Muscle of arm (tissue), 14 donors: Measurements from ENCODE around the gene ISG20L2. TPM values are rescaled to one million over a fixed set of nuclear protein-coding genes. Genes with fewer than 3 reads are reported as not detected.
"Not testable (repeated sequence)": the region's sequence is repeated elsewhere in the genome, so short reads cannot be mapped to it uniquely, and the experiment has no call there.

Experiments
- DNase-seq: peaks from one replicate; pipeline ENCODE4 v3.0.0-alpha.2; 2013
- long read RNA-seq, 11 donors: transcript quantifications; one replicate each; lab custom pipeline, GENCODE V29; 2026
- polyA plus RNA-seq, 12 donors: library from polyadenylated mRNA; unstranded; fragments of 120-200 nt; gene quantifications; one replicate each; pipeline ENCODE4 v1.2.1, GENCODE V29; 2013; ENCODE audit not compliant: insufficient read length in 12 of 12

The ISG20L2 gene, protein sequence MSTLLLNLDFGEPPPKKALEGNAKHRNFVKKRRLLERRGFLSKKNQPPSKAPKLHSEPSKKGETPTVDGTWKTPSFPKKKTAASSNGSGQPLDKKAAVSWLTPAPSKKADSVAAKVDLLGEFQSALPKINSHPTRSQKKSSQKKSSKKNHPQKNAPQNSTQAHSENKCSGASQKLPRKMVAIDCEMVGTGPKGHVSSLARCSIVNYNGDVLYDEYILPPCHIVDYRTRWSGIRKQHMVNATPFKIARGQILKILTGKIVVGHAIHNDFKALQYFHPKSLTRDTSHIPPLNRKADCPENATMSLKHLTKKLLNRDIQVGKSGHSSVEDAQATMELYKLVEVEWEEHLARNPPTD
- 10 to 100 TPM in 11 of 12 donors, not detected in 1; 21.7 to 44.6 (median 27.8) TPM for polyA plus RNA-seq
- long read RNA-seq, donor 1, transcript ISG20L2-201 (3 exons, 3,303 nt): major isoform, 11 of 71 reads
- long read RNA-seq, donor 1, partial matches to known transcripts: 51 of 71 reads
- long read RNA-seq, donor 1, other reads (novel, unspliced or antisense): 0 of 71 reads
- long read RNA-seq, donor 2, transcript ISG20L2-202 (4 exons, 2,310 nt): minor isoform, 5 of 25 reads
- long read RNA-seq, donor 2, transcript ISG20L2-201 (3 exons, 3,303 nt): major isoform, 9 of 25 reads
- long read RNA-seq, donor 2, partial matches to known transcripts: 7 of 25 reads
- long read RNA-seq, donor 2, other reads (novel, unspliced or antisense): 0 of 25 reads
- long read RNA-seq, donor 3, partial matches to known transcripts: 0 of 1 reads
- long read RNA-seq, donor 3, other reads (novel, unspliced or antisense): 0 of 1 reads
- long read RNA-seq, donor 4, partial matches to known transcripts: 0 of 2 reads
- long read RNA-seq, donor 4, other reads (novel, unspliced or antisense): 0 of 2 reads
- long read RNA-seq, donor 5, transcript ISG20L2-201 (3 exons, 3,303 nt): major isoform, 8 of 30 reads
- long read RNA-seq, donor 5, partial matches to known transcripts: 9 of 30 reads
- long read RNA-seq, donor 5, other reads (novel, unspliced or antisense): 6 of 30 reads
- long read RNA-seq, donor 6, partial matches to known transcripts: 0 of 5 reads
- long read RNA-seq, donor 6, other reads (novel, unspliced or antisense): 0 of 5 reads
- long read RNA-seq, donor 7, transcript ISG20L2-201 (3 exons, 3,303 nt): major isoform, 5 of 13 reads
- long read RNA-seq, donor 7, partial matches to known transcripts: 5 of 13 reads
- long read RNA-seq, donor 7, other reads (novel, unspliced or antisense): 0 of 13 reads
- long read RNA-seq, donor 8, transcript ISG20L2-201 (3 exons, 3,303 nt): major isoform, 9 of 21 reads
- long read RNA-seq, donor 8, transcript ISG20L2-202 (4 exons, 2,310 nt): minor isoform, 6 of 21 reads
- long read RNA-seq, donor 8, partial matches to known transcripts: 0 of 21 reads
- long read RNA-seq, donor 8, other reads (novel, unspliced or antisense): 0 of 21 reads
- long read RNA-seq, donor 9, transcript ISG20L2-202 (4 exons, 2,310 nt): minor isoform, 5 of 19 reads
- long read RNA-seq, donor 9, transcript ISG20L2-201 (3 exons, 3,303 nt): major isoform, 7 of 19 reads
- long read RNA-seq, donor 9, partial matches to known transcripts: 7 of 19 reads
- long read RNA-seq, donor 9, other reads (novel, unspliced or antisense): 0 of 19 reads
- long read RNA-seq, donor 10, transcript ISG20L2-201 (3 exons, 3,303 nt): major isoform, 6 of 9 reads
- long read RNA-seq, donor 10, partial matches to known transcripts: 0 of 9 reads
- long read RNA-seq, donor 10, other reads (novel, unspliced or antisense): 0 of 9 reads
- long read RNA-seq, donor 11, transcript ISG20L2-201 (3 exons, 3,303 nt): major isoform, 5 of 9 reads
- long read RNA-seq, donor 11, partial matches to known transcripts: 0 of 9 reads
- long read RNA-seq, donor 11, other reads (novel, unspliced or antisense): 0 of 9 reads

DNA sequence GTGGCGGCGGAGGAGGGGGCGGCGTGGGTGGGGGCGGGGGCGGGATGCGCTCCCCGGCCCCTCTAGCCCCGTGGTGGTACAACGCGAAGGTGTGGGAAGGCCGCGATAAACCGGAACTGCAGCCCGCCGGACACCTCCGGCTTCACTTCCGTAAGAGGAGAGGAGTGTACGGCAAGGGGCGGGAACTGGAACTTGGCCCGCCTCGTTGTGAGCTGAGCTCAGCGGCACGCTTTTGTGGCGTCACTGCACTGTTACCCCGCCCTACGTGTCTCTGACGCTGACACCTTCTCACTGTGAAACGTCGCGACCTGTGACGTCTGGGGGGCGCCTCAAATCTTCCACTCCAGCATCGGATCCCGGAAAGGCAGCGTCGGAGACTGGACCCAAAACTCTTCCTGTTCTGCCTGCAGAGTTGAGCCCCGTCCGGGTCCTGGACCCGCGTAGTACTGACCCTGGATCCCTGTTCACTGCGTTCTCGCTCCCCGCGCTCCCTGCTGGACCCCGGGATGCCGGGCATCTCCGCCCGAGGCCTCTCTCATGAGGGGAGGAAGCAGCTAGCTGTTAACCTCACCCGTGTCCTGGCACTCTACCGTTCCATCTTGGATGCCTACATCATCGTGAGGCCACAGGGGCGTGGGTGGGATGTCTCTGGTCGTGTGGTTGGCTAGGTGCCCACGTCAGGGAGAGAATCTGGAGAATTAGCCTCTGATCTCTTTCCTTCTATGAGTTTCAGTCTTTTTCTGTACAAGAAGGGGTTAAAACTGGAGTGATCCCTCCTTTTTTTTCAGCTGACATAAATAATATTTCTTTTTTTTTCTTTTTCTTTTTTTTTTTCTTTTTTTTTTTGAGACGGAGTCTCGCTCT is at the start of gene ISG20L2:
Gene ISG20L2 (minus strand): TSS at position 168 of the 864 bp plus-strand sequence. CDS start 1,114 bp downstream, outside the sequence.
- DNase-seq: peak; percentile 98

DNA sequence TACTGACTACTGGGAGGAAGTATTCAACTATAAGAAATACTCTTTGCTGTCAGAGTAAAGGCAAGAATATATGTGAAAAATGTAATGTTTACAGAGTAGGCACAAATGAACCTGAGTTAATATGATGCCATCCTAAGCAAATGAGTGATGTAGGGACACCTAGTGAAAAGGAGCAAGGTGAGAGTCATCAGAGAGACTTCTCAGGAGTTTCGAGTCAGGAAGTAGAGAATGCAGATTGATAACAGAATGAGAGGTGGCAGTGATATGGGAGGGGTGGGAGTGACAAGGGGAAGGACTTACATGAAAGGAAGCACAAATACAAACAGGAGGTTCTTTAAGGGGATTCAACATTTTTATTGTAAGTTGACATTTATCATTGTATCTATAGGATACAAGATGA is 49.0 kb upstream of the ISG20L2 start:
- DNase-seq: no peak

DNA sequence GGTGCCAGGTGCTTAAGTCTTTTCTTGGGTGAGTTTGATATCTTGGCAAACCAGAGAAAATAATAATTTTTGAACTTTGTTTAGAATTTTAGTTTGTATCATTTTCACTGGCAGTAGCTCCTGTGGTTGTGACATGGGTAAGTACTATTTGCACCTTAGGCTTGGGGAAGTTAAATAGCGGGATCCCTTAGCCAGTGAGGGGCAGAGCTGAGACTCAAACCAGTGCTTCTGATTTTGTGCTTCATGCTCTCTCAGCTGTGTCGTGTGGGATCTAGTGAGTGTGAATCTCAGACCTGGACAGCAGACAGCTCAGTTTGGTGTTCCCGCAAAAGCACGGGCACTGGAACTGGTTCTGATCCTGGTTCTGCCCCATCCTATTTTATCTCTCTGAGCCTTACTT is 48.4 kb upstream of the ISG20L2 start:
- no peak for DNase-seq

DNA sequence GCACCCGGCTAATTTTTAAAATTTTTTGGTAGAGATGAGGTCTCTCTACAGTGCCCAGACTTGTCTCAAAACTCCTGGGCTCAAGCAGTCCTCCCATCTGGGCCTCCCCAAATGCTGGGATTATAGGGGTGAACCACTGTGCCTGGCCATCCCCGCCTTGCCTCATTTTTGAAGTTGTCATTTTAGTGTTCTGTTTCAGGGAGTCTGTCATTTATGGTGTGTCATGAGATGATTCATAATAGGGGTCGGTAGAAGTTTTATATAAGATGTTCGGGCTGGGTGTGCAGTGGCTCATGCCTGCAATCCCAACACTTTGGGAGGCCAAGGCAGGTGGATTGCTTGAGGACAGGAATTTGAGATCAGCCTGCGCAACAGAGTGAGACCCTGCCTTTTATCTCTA is 47.2 kb upstream of the ISG20L2 start:
- no peak for DNase-seq

DNA sequence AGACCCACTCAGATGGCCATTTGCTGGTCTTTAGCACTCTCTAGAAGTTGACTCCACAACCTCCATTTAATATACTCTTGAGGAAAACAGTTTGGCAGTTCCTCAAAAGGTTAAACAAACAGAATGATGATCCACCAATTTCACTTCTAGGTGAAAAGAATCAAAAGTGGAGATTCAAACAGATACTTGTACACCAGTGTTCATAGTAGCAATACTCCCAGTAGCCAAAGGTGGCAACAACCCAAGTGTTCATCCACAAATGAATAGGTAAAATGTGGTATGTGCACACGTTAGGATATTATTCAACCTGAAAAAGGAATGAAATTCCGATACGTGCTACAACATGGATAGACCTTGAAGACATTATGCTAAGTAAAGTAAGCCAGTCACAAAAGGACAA is 45.0 kb upstream of the ISG20L2 start:
- DNase-seq: no peak

DNA sequence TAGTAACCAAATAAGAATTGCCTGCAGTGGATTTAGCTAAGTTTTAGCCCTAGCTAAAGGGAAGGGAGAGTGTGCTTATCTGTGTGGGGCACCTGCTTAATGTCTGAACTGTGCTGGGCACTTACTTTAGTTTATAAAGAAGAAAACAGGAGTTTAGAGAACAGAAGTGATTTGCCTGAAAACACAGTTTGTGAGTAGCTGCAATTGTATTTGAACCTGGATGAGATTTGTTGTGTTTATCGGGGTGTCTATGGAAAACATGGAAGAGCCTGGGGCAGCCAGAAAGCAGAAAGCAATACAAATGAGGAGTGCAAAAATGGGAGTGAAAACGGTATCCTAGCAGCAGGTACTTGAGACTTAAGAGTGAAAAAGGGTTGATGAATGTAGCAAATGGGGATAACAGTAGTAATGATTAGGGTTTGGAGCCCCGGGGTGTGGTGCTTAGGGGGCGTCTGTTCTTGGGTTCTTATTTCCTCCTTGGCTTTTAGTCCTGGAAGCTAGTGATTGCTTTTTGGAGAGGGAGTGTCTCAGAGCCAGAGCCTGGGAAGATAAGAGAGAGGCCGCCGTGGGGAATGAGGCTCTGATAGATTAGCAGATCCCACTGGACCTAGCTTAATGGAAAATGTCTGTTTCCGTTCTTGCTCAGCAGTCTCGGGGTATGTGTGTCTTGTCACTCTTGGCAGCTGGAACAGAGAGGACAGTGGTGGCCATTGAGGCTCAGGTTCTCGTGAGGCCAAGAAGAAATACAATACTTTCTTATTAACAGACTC is 44.3 kb upstream of the ISG20L2 start:
- DNase-seq: peak; percentile 19

DNA sequence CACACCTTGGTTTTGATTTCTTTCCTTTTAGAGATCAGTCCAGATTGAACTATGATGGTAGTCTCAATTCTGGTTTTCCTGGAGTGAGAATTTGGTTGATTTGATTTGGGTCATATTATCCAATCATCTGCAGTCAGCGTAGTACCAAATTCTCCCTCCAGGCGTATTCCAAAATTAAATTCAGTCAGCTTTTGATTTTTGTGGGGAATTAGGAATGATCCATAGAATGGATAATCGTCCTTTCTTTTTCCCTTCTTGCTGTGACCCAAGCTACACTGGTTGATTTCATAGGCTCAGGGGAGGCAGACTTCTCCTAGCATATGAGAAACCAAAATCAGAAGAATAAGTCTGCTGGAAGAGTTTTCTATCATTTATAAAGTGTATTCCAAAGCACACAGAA is 43.7 kb upstream of the ISG20L2 start:
- DNase-seq: no peak

DNA sequence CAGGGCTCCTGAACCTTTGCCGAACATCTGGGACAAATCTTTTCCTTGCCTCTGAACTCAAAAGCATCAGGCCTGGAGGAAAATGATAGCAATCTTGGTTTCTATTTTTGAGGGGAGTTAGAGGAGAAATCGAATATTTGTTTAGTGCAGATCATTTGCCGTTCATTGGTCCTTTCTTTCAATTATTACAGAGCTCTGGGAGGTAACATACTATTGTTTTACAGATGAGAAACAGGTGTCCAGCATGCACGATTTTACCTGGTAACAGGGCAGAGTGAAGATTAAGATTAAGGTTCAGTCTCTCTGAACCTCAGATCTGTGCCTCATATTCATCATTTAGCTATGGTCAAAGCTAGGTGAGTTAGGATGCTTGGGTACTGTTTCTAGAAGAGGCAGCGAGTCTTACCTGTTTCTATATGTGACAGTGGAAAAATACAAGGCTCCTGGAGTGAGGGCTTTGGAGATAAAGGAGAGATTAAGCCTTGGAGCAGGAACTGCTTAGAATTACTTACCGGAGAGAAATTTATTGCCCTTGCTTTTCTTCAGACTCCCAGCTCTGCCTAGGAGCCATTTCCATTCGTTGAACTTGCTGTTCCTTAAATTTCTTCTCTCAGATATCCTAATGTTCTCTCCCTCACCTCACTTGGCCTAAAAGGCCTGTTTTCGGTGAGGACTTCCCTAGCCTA is 40.2 kb upstream of the ISG20L2 start:
- no peak for DNase-seq

DNA sequence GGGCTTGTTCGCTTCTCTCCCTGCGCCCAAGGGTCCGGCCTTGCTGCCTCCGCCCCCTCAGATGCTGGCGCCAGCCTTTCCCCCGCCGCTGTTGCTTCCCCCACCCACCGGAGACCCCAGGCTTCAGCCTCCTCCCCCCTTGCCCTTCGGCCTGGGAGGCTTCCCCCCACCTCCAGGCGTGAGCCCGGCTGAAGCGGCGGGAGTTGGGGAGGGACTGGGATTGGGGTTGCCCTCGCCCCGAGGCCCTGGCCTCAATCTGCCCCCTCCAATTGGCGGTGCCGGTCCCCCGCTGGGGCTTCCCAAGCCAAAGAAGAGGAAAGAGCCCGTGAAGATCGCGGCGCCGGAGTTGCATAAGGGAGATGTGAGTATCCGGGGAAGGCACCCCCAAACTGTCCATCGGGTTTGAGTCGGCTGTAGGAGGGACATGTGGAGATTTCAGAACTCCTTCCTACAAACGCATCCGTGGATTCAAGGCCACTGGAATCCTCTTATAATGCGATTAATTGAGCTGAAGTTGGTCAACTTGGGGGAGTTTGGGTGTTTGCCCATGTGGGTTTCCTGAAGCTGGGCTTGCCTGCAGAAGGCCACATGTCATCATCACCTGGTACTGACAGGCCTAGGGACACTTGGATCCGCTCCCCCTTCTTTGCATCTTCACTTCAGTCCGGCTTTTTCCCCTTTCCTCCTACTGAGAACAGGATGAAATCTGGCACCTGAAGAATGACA is 39.5 kb upstream of the ISG20L2 start:
- DNase-seq: peak; percentile 31

DNA sequence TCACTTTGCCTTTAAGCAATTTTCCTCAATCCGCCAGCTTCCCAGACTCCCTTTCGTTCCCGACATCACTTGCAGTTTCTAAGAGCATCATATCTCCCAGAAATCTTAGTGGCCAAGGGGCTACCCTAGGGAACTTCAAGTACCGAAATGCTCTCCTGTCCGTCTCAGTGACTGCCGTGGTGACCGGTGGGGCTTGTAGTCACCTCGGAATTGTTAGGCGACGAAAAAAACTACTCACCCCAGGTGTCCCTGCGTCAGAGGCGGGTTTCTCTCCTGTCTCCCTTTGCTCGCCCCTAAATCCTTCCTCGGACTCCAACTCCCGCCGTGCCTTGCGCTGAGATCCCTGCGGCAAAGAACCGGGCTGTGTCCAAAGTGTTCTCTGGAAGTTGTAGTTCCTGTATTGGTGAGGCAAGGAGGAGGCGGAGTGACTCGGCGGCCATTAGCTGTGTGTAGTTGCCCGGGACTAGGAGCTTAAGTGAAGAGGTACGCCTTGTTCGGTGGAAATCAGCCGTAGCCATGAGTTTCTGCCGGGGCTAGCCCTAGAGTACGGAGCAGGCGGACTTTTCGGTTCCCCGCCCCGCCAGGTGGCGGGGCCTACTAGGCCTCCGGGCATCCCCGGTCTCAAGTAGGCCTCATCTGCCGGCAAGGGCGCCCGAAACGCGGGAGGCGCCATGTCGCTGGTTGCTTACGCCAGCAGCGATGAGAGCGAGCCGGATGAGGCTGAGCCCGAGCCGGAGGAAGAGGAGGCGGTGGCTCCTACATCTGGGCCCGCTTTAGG is 38.7 kb upstream of the ISG20L2 start, which contains the start of gene PRCC:
Gene PRCC (plus strand): TSS at position 435 of the 778 bp plus-strand sequence. CDS start 237 bp downstream, at position 672.
- DNase-seq: peak; percentile 99

DNA sequence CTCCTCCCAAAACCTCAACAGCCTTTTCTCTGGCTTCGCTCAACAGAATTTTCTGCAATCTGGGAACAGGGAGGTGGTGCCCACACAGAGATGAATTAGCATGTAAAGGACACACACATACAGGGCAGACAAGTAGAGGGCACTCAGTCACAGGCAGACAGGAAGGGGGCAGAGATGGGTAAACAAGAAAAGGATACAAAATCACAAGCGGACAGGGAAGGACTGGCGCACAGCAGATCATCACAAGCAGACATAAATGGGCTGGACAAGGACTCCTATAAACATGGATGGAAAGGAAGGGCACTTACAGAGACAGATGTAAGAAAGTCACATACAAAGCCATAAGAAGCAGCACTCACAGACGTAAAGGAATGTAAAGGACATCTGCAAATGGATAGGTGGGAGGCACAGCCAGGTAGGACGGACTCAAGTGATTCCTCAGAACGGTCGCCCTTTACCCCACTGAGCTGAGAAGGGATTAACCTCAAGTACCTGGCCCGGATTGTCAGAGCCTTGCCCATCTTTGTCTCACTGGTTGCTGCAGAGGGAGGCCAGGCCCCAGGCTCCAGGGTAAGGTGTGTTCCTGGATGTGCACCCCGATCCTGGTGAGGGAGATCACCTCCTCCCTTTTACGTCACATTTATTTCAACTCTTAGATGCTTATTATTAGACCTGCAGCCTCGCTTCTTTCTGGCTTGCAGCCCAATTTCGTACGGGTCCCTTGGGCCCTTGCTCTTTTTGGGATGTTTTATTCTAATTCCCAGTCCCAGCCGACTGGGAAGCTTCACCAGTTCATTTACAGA is 37.9 kb upstream of the ISG20L2 start:
- peak; percentile 32 for DNase-seq

DNA sequence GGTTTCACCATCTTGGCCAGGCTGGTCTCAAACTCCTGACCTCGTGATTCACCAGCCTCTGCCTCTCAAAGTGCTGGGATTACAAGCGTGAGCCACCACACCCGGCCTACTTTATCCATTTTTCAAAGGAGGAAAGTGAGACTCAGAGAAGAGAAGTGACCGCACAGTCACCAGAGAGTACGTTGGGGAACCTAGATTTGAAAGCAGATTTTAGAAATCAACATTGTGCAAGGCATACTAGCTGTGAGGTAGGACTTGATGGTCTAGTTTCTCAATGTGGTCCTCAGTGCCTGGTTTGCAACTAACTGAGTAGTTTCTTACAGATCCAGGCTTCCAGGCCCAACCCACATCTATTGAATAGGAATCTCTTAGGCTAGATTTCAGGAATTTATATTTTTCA is 37.1 kb upstream of the ISG20L2 start:
- DNase-seq: no peak

DNA sequence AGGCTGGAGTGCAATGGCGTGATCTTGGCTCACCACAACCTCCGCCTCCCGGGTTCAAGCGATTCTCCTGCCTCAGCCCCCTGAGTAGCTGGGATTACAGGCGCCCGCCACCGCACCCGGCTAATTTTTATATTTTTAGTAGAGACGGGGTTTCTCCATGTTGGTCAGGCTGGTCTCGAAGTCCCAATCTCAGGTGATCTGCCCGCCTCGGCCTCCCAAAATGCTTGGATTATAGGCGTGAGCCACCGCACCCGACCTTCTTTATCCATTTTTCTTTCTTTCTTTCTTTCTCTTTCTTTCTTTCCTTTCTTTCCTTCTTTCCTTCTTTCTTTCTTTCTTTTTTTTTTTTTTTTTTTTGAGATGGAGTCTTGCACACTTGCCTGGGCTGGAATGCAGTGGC is 36.6 kb upstream of the ISG20L2 start:
- DNase-seq: not testable (repeated sequence)

DNA sequence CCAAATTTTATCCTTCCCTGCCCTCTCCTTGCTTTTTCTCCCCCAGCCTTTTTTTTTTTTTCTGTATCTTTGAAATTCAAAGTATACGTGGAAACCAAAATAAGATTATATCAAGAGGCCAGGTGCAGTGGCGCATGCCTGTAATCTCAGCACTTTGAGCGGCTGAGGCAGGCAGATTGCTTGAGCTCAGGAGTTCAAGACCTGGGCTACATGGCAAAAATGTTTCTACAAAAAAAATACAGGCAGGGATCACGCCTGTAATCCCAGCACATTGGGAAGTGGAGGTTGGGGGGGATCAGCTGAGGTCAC is 32.2 kb upstream of the ISG20L2 start:
- DNase-seq: no peak

DNA sequence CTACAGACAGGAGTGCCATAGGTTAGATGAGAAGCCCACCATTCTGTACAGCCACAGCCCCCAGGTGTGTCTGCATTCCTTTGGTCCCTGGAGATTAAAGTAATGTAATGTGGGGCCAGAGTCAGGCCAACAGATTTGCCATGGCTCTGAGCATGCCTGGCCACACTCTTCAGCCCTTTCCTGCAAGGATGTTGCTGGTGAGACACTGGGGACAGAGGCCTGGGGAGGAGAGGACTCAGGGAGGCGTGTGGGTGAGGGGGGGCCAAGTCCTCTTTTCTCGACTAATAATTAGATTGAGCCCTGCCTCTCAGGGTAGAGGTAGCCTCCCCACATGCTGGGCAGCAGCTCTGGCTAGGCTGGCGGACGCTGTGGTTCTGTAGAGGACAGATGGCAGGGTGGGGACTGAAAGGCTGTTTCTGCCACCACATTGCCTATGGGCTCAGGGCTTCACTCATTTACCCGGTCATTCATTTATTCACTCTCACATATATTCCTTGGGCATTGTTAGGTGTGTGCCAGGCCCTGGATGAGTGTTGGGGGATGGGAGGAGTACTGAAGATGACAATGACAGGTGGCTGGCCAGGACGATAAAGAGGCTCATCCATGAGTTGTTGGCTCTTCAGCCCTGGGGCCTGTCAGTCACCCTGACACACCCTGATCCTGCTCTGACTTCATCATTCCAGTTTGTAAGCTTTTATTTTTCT is 31.7 kb upstream of the ISG20L2 start:
- DNase-seq: no peak
